Natural killer cell (primary cell): Measurements from ENCODE around the gene ANGPT4. TPM values are rescaled to one million over a fixed set of nuclear protein-coding genes. Genes with fewer than 3 reads are reported as not detected.
"Not testable (repeated sequence)": the region's sequence is repeated elsewhere in the genome, so short reads cannot be mapped to it uniquely, and the experiment has no call there.

Experiments used
- ATAC-seq, 3 donors: fragments of 150-1000 bp in 2 of 3; fragments of 200-7000 bp in 1 of 3; cut with Tn5 transposase; 1 replicate in 1 of 3; 2 replicates in 2 of 3; pipeline ENCODE4 v1.10.0; 2021; ENCODE audit warnings: mild to moderate bottlenecking in 2 of 3, moderate library complexity in 2 of 3
- DNase-seq, 2 donors: peaks; one replicate each; pipeline versions ENCODE4 v3.0.0 to v3.0.0-alpha.2; 2013 to 2021; ENCODE audit warnings: mixed read lengths in 1 of 2
- H3K27ac ChIP-seq: one replicate; pipeline ENCODE4 v1.5.1; 2013; ENCODE audit warnings: mild to moderate bottlenecking, low read length
- H3K27me3 ChIP-seq: one replicate; pipeline ENCODE4 v1.6.1; 2013; ENCODE audit warnings: low read length; ENCODE audit not compliant: control insufficient read depth, insufficient read depth
- H3K36me3 ChIP-seq: one replicate; pipeline ENCODE4 v1.6.1; 2013; ENCODE audit warnings: low read length; ENCODE audit not compliant: control insufficient read depth, insufficient read depth
- H3K4me1 ChIP-seq: one replicate; pipeline ENCODE4 v1.6.1; 2013; ENCODE audit warnings: low read length; ENCODE audit not compliant: control insufficient read depth, insufficient read depth
- H3K4me3 ChIP-seq: one replicate; pipeline ENCODE4 v1.5.1; 2013; ENCODE audit warnings: low read length
- H3K9me3 ChIP-seq: one replicate; pipeline ENCODE4 v1.6.1; 2013; ENCODE audit warnings: low read length; ENCODE audit not compliant: control insufficient read depth, insufficient read depth
- H3K27ac Mint-ChIP-seq, 2 donors: one replicate each; pipeline ENCODE4 v1.8.0; 2022; ENCODE audit warnings: mild to moderate bottlenecking in 2 of 2, mixed read lengths in 2 of 2, moderate library complexity in 1 of 2
- H3K27me3 Mint-ChIP-seq, 2 donors: one replicate each; pipeline ENCODE4 v1.8.0; 2022; ENCODE audit warnings: low read depth in 2 of 2, mixed read lengths in 2 of 2
- H3K36me3 Mint-ChIP-seq: one replicate; pipeline ENCODE4 v1.8.0; 2022; ENCODE audit warnings: mixed read lengths
- H3K4me1 Mint-ChIP-seq, 2 donors: one replicate each; pipeline ENCODE4 v1.8.0; 2022; ENCODE audit warnings: mixed read lengths in 2 of 2
- H3K4me3 Mint-ChIP-seq: one replicate; pipeline ENCODE4 v1.8.0; 2022; ENCODE audit warnings: mild to moderate bottlenecking, moderate library complexity, mixed read lengths
- H3K9me3 Mint-ChIP-seq, 2 donors: one replicate each; pipeline ENCODE4 v1.8.0; 2022; ENCODE audit warnings: mixed read lengths in 2 of 2
- WGBS: methylation state at CpG from one replicate; pipeline ENCODE4 v1.1.7; 2013; ENCODE audit warnings: missing lambda C conversion rate; ENCODE audit not compliant: insufficient coverage; 5-methylcytosine and 5-hydroxymethylcytosine counted together
- intact Hi-C: fragments of 100-400 bp; cut with micrococcal nuclease; formaldehyde crosslinking; loops from one replicate; pipeline ENCODE4 v1.14.2; 2022
- total RNA-seq, 4 donors: library from RNA; stranded (reverse); fragments of 120-200 nt in 1 of 4; gene quantifications; one replicate each; pipeline versions ENCODE4 v1.2.3 to v1.2.4, GENCODE V29; 2013 to 2022
- TF ChIP-seq, protein P1 (sequence below): fragments of 200-600 bp; IDR thresholded peaks from one replicate; pipeline ENCODE4 v1.8.0; 2022; ENCODE audit warnings: antibody characterized with exemption

The ANGPT4 gene
- total RNA-seq, 3 donors from 2014 or later (not counting 1 experiment from before 2014, with no cell fraction given), result not detected

DNA sequence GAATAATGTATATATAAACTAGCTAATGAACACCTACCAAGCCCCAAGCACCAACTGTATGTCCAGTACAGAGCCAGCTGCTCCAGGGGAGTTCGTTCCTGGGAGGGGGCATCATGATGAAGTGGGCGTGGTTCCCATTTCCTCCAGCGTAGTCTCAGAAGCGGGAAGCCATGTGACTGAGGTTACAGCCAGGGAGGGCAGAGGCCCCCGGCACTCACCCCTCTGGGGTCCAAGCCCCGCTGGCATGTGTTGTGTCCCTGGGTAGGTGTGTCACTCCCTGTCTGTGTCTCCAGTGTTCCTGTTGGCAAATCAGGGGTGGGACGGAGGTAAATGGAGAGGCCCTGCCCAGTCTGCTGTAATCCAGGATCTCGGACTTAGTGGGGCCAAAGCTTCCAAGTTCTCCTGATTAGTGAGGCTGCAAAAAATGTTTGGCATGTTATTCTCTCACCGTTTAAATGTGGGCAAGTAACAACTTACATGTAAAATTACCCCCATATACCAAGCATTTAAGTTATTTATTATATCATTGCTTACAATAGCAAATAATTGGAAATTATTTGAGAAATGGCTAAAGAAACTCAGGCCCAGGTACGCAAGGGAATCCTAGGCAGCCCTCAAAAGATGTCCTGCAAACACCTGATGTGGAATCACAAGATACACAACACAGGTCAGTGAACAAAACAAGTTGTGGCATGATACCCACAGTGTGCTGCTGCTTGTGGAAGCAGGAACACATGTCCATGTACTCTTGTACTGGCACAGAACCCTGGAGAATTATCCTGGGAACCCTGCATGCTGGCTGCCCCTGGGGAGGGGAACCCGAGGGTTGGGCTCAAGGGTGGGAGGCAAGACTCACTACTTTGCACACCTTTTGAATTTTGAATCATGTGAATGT, 60.4 kb downstream of the ANGPT4 start:
- intact Hi-C loops, result no loop called here
- DNase-seq (peak in 1 of 2 donors; percentile 26), ATAC-seq (peak in 2 of 3 donors; percentile 12 to 18)
- Mint-ChIP-seq H3K4me3 (peak overlapping the region; percentile 37), H3K9me3 (no peaks in the 10 kb centered on the region), H3K27me3 (no peaks in the 10 kb centered on the region), H3K27ac (peak overlapping the region; percentile 69 to 86), H3K4me1 (peaks cover 36 to 53% of the 10 kb centered on the region in 2 donors), H3K36me3 (no peaks in the 10 kb centered on the region)
- Histone ChIP-seq H3K36me3 (peaks cover 2% of the 10 kb centered on the region), H3K4me1 (peaks cover 27% of the 10 kb centered on the region), H3K4me3 (no peak overlapping the region), H3K9me3 (no peaks in the 10 kb centered on the region), H3K27me3 (no peaks in the 10 kb centered on the region), H3K27ac (peak overlapping the region; percentile 26)
- 32% methylated on average over 9 of the region's 11 CpGs for WGBS
- TF ChIP-seq, protein P1, sequence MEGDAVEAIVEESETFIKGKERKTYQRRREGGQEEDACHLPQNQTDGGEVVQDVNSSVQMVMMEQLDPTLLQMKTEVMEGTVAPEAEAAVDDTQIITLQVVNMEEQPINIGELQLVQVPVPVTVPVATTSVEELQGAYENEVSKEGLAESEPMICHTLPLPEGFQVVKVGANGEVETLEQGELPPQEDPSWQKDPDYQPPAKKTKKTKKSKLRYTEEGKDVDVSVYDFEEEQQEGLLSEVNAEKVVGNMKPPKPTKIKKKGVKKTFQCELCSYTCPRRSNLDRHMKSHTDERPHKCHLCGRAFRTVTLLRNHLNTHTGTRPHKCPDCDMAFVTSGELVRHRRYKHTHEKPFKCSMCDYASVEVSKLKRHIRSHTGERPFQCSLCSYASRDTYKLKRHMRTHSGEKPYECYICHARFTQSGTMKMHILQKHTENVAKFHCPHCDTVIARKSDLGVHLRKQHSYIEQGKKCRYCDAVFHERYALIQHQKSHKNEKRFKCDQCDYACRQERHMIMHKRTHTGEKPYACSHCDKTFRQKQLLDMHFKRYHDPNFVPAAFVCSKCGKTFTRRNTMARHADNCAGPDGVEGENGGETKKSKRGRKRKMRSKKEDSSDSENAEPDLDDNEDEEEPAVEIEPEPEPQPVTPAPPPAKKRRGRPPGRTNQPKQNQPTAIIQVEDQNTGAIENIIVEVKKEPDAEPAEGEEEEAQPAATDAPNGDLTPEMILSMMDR, result no peak

DNA sequence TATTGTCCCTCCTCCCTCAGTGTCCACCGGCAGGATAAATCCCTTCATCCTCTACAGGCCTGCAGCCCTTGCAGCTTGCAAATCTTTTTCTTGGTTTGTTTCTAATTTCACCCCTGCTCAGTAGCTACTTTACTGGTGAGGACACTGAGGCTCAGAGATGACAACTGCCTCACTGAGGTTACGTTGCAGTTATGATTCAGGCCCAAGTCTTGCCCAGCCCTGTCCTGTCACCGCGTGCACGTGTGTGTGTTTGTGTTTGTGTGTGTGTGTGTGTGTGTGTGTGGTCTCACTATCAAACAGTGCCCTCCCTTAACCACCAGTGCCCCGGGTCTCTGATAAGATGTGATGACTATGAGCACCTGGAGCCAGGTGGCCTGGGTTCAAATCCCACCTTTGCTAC, 61.5 kb downstream of the ANGPT4 start:
- H3K27me3 ChIP-seq, result no peaks in the 10 kb centered on the region
- H3K27ac Mint-ChIP-seq, result peak overlapping the region in 1 of 2 donors; percentile 37
- TF ChIP-seq, protein P1, result no peak
- H3K4me1 ChIP-seq, result peaks cover 24% of the 10 kb centered on the region
- no peaks in the 10 kb centered on the region for H3K36me3 Mint-ChIP-seq
- no peak overlapping the region for H3K4me3 Mint-ChIP-seq
- peaks cover 30 to 45% of the 10 kb centered on the region in 2 donors for H3K4me1 Mint-ChIP-seq
- no peaks in the 10 kb centered on the region for H3K27me3 Mint-ChIP-seq
- no peaks in the 10 kb centered on the region for H3K9me3 Mint-ChIP-seq
- peaks cover 2% of the 10 kb centered on the region for H3K36me3 ChIP-seq
- no peaks in the 10 kb centered on the region for H3K9me3 ChIP-seq
- H3K4me3 ChIP-seq, result no peak overlapping the region
- H3K27ac ChIP-seq, result no peak overlapping the region
- WGBS, result 81% methylated on average over 3 of the region's 6 CpGs
- DNase-seq (no peak), ATAC-seq (no peak)
- intact Hi-C loops, result no loop called here

DNA sequence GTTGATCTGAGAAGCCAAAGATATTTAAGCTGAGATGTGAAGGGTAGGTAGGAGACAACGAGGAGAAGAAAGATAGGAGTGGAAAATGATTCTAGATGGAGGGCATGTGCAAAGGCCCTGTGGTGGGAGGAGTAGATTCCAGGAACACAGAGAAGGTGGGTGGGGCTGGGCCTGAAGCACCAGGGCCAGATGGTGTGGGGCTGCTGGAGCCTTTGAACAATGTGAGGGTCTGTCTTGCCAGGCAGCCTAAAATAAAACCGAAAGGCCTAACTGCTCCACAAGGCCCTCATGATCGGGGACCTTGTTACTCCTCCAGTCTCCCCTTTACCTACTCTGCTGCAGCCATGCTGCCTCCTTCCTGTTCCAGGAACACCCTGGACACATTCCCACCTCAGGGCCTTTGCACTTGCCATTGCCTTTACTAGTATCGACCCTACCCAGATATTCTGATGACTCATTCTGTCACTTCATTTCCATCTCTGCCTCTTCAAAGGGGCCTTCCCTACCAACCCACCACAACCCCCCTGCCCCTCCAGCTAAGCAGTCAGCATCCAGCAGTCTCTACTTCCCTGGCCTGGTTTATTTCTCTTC, 62.6 kb downstream of the ANGPT4 start:
- 92% methylated on average over 4 of the region's 4 CpGs for WGBS
- H3K27me3 Mint-ChIP-seq, result no peaks in the 10 kb centered on the region
- intact Hi-C loops, result no loop called here
- no peak overlapping the region for H3K4me3 ChIP-seq
- H3K27ac ChIP-seq, result no peak overlapping the region
- DNase-seq (no peak), ATAC-seq (no peak)
- no peaks in the 10 kb centered on the region for H3K9me3 Mint-ChIP-seq
- H3K4me1 ChIP-seq, result peaks cover 18% of the 10 kb centered on the region
- H3K27ac Mint-ChIP-seq, result no peak overlapping the region
- peaks cover 24 to 39% of the 10 kb centered on the region in 2 donors for H3K4me1 Mint-ChIP-seq
- H3K4me3 Mint-ChIP-seq, result no peak overlapping the region
- TF ChIP-seq, protein P1, result no peak
- H3K27me3 ChIP-seq, result no peaks in the 10 kb centered on the region
- no peaks in the 10 kb centered on the region for H3K36me3 Mint-ChIP-seq
- H3K9me3 ChIP-seq, result no peaks in the 10 kb centered on the region
- peaks cover 2% of the 10 kb centered on the region for H3K36me3 ChIP-seq

DNA sequence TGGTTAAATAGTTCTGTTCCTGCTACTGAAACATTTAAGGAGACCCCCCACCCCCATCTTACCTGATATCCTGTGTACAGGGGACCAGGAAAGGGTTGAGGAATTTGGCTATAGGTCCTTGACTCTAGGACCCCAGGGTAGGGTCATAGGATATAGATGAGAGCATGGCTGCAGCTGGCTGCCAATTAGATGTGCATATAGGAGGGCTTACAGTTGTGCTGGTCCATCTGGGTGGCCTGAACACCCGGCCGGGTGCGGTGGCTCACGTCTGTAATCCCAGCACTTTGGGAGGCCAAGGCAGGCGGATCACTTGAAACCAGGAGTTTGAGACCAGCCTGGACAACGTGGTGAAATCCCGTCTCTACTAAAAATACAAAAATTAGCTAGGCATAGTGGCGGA, 67.4 kb downstream of the ANGPT4 start:
- DNase-seq, H3K27me3 Mint-ChIP-seq, intact Hi-C loops, H3K27ac ChIP-seq, H3K9me3 ChIP-seq, H3K27me3 ChIP-seq, H3K36me3 ChIP-seq, H3K4me3 ChIP-seq, H3K9me3 Mint-ChIP-seq, H3K4me3 Mint-ChIP-seq, H3K27ac Mint-ChIP-seq, ATAC-seq, H3K36me3 Mint-ChIP-seq: not testable (repeated sequence)
- H3K4me1 Mint-ChIP-seq, result peaks cover 30 to 46% of the 10 kb centered on the region in 2 donors
- WGBS, result 97% methylated on average over 8 of the region's 8 CpGs
- peaks cover 43% of the 10 kb centered on the region for H3K4me1 ChIP-seq
